ENCODE measurements around the gene MAPRE3.

- no peak for TF ChIP-seq OSR1 (CRISPR knock-in tag; IDR thresholded peaks at IDR 0.05)
- TF ChIP-seq ZFP30 (CRISPR knock-in tag; IDR thresholded peaks at IDR 0.05) = no peak
- TF ChIP-seq TOX (CRISPR knock-in tag; IDR thresholded peaks at IDR 0.05; ENCODE audit: borderline replicate concordance) = no peak
- no peak for TF ChIP-seq ISL1 (CRISPR knock-in tag; IDR thresholded peaks at IDR 0.05)
- TF ChIP-seq, protein P1, sequence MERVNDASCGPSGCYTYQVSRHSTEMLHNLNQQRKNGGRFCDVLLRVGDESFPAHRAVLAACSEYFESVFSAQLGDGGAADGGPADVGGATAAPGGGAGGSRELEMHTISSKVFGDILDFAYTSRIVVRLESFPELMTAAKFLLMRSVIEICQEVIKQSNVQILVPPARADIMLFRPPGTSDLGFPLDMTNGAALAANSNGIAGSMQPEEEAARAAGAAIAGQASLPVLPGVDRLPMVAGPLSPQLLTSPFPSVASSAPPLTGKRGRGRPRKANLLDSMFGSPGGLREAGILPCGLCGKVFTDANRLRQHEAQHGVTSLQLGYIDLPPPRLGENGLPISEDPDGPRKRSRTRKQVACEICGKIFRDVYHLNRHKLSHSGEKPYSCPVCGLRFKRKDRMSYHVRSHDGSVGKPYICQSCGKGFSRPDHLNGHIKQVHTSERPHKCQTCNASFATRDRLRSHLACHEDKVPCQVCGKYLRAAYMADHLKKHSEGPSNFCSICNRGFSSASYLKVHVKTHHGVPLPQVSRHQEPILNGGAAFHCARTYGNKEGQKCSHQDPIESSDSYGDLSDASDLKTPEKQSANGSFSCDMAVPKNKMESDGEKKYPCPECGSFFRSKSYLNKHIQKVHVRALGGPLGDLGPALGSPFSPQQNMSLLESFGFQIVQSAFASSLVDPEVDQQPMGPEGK (CRISPR knock-in tag; IDR thresholded peaks at IDR 0.05; ENCODE audit: borderline replicate concordance) = no peak
- TF ChIP-seq, protein P2, sequence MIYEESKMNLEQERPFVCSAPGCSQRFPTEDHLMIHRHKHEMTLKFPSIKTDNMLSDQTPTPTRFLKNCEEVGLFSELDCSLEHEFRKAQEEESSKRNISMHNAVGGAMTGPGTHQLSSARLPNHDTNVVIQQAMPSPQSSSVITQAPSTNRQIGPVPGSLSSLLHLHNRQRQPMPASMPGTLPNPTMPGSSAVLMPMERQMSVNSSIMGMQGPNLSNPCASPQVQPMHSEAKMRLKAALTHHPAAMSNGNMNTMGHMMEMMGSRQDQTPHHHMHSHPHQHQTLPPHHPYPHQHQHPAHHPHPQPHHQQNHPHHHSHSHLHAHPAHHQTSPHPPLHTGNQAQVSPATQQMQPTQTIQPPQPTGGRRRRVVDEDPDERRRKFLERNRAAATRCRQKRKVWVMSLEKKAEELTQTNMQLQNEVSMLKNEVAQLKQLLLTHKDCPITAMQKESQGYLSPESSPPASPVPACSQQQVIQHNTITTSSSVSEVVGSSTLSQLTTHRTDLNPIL (CRISPR knock-in tag; IDR thresholded peaks at IDR 0.05; ENCODE audit: low read depth) = no peak
- TF ChIP-seq RARB (CRISPR knock-in tag; IDR thresholded peaks at IDR 0.05) = no peak
- TF ChIP-seq ZNF70 (CRISPR knock-in tag; IDR thresholded peaks at IDR 0.05) = no peak
- no peak for TF ChIP-seq ZFP3 (CRISPR knock-in tag; IDR thresholded peaks at IDR 0.05)
- TF ChIP-seq, protein P3, sequence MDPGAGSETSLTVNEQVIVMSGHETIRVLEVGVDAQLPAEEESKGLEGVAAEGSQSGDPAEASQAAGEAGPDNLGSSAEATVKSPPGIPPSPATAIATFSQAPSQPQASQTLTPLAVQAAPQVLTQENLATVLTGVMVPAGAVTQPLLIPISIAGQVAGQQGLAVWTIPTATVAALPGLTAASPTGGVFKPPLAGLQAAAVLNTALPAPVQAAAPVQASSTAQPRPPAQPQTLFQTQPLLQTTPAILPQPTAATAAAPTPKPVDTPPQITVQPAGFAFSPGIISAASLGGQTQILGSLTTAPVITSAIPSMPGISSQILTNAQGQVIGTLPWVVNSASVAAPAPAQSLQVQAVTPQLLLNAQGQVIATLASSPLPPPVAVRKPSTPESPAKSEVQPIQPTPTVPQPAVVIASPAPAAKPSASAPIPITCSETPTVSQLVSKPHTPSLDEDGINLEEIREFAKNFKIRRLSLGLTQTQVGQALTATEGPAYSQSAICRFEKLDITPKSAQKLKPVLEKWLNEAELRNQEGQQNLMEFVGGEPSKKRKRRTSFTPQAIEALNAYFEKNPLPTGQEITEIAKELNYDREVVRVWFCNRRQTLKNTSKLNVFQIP (CRISPR knock-in tag; IDR thresholded peaks at IDR 0.05; ENCODE audit: borderline replicate concordance, low read depth) = no peak
- no peak for TF ChIP-seq ARNTL (CRISPR knock-in tag; IDR thresholded peaks at IDR 0.05; ENCODE audit: borderline replicate concordance, low read depth)
- TF ChIP-seq SNAI2 (CRISPR knock-in tag; IDR thresholded peaks at IDR 0.05) = no peak
- TF ChIP-seq ZNF8 (CRISPR knock-in tag; IDR thresholded peaks at IDR 0.05) = no peak
These were observed 19.2 kb upstream of the MAPRE3 start for GRCh38 chr2:26951236-26951635.

Data from SK-N-SH treated with all-trans-retinoic acid at 6 μM for 48 hours (cell line).